WTC11 (cell line): ENCODE data around the gene SENP5. TPM values are rescaled to one million over a fixed set of nuclear protein-coding genes. Genes with fewer than 3 reads are reported as not detected.

ENCODE experiments used
- ATAC-seq: fragments of 200-7000 bp; cut with Tn5 transposase; 2 replicates; pipeline ENCODE4 v1.10.0; 2021; ENCODE audit warnings: mild to moderate bottlenecking, moderate library complexity
- CTCF ChIA-PET: fragments of 300-600 bp; sonication (Branson Sonifier 250); formaldehyde crosslinking; loops from one replicate; lab custom pipeline; 2021; ENCODE audit warnings: antibody characterized with exemption; lab: Charles Lee
- POLR2A ChIA-PET: fragments of 350-600 bp; sonication (Branson Sonifier 250); formaldehyde crosslinking; loops from one replicate; lab custom pipeline; 2021; ENCODE audit warnings: antibody characterized with exemption; lab: Charles Lee
- DNase-seq: peaks from one replicate; pipeline ENCODE4 v3.0.0; 2021; ENCODE audit warnings: low spot score
- H3K27ac Mint-ChIP-seq: 2 replicates; pipeline ENCODE4 v1.8.0; 2021; ENCODE audit warnings: mixed read lengths
- H3K27me3 Mint-ChIP-seq: 2 replicates; pipeline ENCODE4 v1.8.0; 2021; ENCODE audit warnings: low read depth, mild to moderate bottlenecking, moderate library complexity, mixed read lengths
- H3K36me3 Mint-ChIP-seq: 2 replicates; pipeline ENCODE4 v1.8.0; 2021; ENCODE audit warnings: mixed read lengths
- H3K4me1 Mint-ChIP-seq: 2 replicates; pipeline ENCODE4 v1.8.0; 2022; ENCODE audit warnings: mixed read lengths
- H3K4me3 Mint-ChIP-seq: 2 replicates; pipeline ENCODE4 v1.8.0; 2021; ENCODE audit warnings: mild to moderate bottlenecking, moderate library complexity, mixed read lengths
- H3K9me3 Mint-ChIP-seq: 2 replicates; pipeline ENCODE4 v1.8.0; 2021; ENCODE audit warnings: mixed read lengths
- CBFB ChIP-seq: sonication (generic); formaldehyde crosslinking; IDR thresholded peaks from 2 replicates; pipeline ENCODE4 v1.8.1; 2022; ENCODE audit warnings: mild to moderate bottlenecking, low read depth, missing genetic modification reagents
- GABPB1 ChIP-seq: sonication (generic); formaldehyde crosslinking; IDR thresholded peaks from 2 replicates; pipeline ENCODE4 v1.8.1; 2023; ENCODE audit warnings: mild to moderate bottlenecking, missing genetic modification reagents
- HMGA2 ChIP-seq: fragments of 250-450 bp; sonication (Bioruptor Pico); IDR thresholded peaks from 2 replicates; pipeline ENCODE4 v1.4.0; 2021; ENCODE audit warnings: mild to moderate bottlenecking, moderate library complexity
- JUN ChIP-seq: sonication (generic); formaldehyde crosslinking; IDR thresholded peaks from 2 replicates; pipeline ENCODE4 v1.8.0; 2023; ENCODE audit warnings: mild to moderate bottlenecking, missing genetic modification reagents
- MXD4 ChIP-seq: fragments of 250-450 bp; sonication (Bioruptor Pico); IDR thresholded peaks from 2 replicates; pipeline ENCODE4 v1.8.0; 2021; ENCODE audit warnings: mild to moderate bottlenecking, moderate library complexity, borderline replicate concordance
- NFE2L1 ChIP-seq: sonication (generic); formaldehyde crosslinking; IDR thresholded peaks from 2 replicates; pipeline ENCODE4 v1.8.1; 2023; ENCODE audit warnings: missing genetic modification reagents
- NFYB ChIP-seq: sonication (generic); formaldehyde crosslinking; conservative IDR thresholded peaks from 2 replicates; pipeline ENCODE4 v1.8.0; 2022; ENCODE audit warnings: low read depth, missing genetic modification reagents
- NR2C2 ChIP-seq: sonication (generic); formaldehyde crosslinking; IDR thresholded peaks from 2 replicates; pipeline ENCODE4 v1.8.0; 2022; ENCODE audit warnings: mild to moderate bottlenecking, missing genetic modification reagents
- OVOL2 ChIP-seq: fragments of 250-450 bp; sonication (Bioruptor Pico); IDR thresholded peaks from 2 replicates; pipeline ENCODE4 v1.9.0; 2021; ENCODE audit warnings: mild to moderate bottlenecking, borderline replicate concordance
- SMAD3 ChIP-seq: sonication (generic); formaldehyde crosslinking; IDR thresholded peaks from 2 replicates; pipeline ENCODE4 v1.8.0; 2022; ENCODE audit warnings: missing genetic modification reagents, mild to moderate bottlenecking, borderline replicate concordance
- SOX15 ChIP-seq: fragments of 250-450 bp; sonication (Bioruptor Pico); IDR thresholded peaks from 2 replicates; pipeline ENCODE4 v1.9.0; 2021; ENCODE audit warnings: mild to moderate bottlenecking
- TEAD1 ChIP-seq: sonication (generic); formaldehyde crosslinking; IDR thresholded peaks from 2 replicates; pipeline ENCODE4 v1.8.0; 2022; ENCODE audit warnings: mild to moderate bottlenecking, missing genetic modification reagents
- TEAD4 ChIP-seq: sonication (generic); formaldehyde crosslinking; IDR thresholded peaks from 2 replicates; pipeline ENCODE4 v1.8.0; 2022; ENCODE audit warnings: mild to moderate bottlenecking, missing genetic modification reagents
- ZNF121 ChIP-seq: sonication (generic); formaldehyde crosslinking; IDR thresholded peaks from 2 replicates; pipeline ENCODE4 v1.8.0; 2023; ENCODE audit warnings: missing genetic modification reagents
- ZNF219 ChIP-seq: sonication (generic); formaldehyde crosslinking; IDR thresholded peaks from 2 replicates; pipeline ENCODE4 v1.8.0; 2023; ENCODE audit warnings: missing genetic modification reagents, mild to moderate bottlenecking, borderline replicate concordance
- ZNF232 ChIP-seq: sonication (generic); formaldehyde crosslinking; IDR thresholded peaks from 2 replicates; pipeline ENCODE4 v1.8.0; 2022; ENCODE audit warnings: mild to moderate bottlenecking, missing genetic modification reagents
- total RNA-seq: library from RNA; stranded (reverse); gene quantifications from 3 replicates; pipeline ENCODE4 v1.2.3, GENCODE V29; 2021
- TF ChIP-seq, protein P1 (sequence below): sonication (generic); formaldehyde crosslinking; IDR thresholded peaks from 2 replicates; pipeline ENCODE4 v1.8.0; 2023; ENCODE audit warnings: missing genetic modification reagents
- TF ChIP-seq, protein P2 (sequence below): sonication (generic); formaldehyde crosslinking; IDR thresholded peaks from 2 replicates; pipeline ENCODE4 v1.8.1; 2022; ENCODE audit warnings: low read depth, mild to moderate bottlenecking, moderate library complexity, missing genetic modification reagents, borderline replicate concordance
- TF ChIP-seq, protein P3 (sequence below): sonication (generic); formaldehyde crosslinking; IDR thresholded peaks from 2 replicates; pipeline ENCODE4 v1.8.0; 2022; ENCODE audit warnings: mild to moderate bottlenecking, missing genetic modification reagents
- TF ChIP-seq, protein P4 (sequence below): sonication (generic); formaldehyde crosslinking; IDR thresholded peaks from 2 replicates; pipeline ENCODE4 v1.8.1; 2022; ENCODE audit warnings: missing genetic modification reagents, borderline replicate concordance
- TF ChIP-seq, protein P5 (sequence below): fragments of 250-450 bp; sonication (Bioruptor Pico); IDR thresholded peaks from 2 replicates; pipeline ENCODE4 v1.8.0; 2021; ENCODE audit warnings: mild to moderate bottlenecking
- TF ChIP-seq, protein P6 (sequence below): sonication (generic); formaldehyde crosslinking; IDR thresholded peaks from 2 replicates; pipeline ENCODE4 v1.8.1; 2022; ENCODE audit warnings: mild to moderate bottlenecking, missing genetic modification reagents, moderate library complexity, borderline replicate concordance

SENP5 gene
- total RNA-seq, 1 experiment from 2014 or later = 30.8 TPM

DNA sequence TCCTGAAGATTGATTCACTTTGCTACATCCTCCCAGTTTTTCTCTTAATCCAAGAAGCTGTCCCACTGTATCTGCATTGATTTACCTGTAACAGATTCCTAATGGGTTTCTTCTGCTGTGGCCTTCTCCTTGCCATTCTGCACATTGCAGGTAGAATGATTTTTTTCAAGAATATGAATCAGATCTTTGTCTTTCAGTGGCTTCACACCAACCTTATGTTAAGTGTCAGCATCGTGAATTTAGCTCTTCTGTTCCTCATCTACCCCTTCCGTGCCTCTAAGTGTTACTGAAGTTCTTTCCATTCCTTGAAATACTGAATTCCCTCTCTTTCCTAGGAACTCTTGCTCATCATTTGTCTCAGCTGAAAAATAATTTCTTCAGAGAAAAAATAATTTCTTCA is 7.5 kb downstream of the SENP5 start:
- H3K27ac Mint-ChIP-seq = no peak overlapping the region
- POLR2A ChIA-PET = no interaction called here
- no peak overlapping the region for H3K4me3 Mint-ChIP-seq

DNA sequence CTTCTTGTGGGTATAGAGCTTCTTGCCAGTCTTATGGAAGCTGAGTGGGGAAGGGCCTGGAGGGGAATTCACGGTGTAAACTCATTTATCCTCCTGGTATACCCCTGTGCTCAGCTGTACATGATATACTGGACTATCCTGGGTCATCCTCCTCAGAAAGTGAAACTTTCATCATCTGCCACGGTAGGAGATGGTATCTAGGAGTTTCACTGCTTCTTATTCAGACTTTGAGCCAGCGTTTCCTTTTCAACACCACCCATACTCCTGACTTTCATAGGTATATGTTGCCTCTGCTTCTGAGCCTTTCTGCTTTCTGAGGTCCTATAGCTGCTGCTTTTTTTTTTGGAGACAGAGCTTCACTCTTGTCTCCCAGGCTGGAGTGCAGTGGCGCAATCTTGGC is 15.6 kb downstream of the SENP5 start:
- no peak overlapping the region for H3K27ac Mint-ChIP-seq
- ChIA-PET POLR2A (no interaction called here), CTCF (no interaction called here)
- no peak overlapping the region for H3K4me3 Mint-ChIP-seq
- DNase-seq = no peak
- peaks cover 15% of the 10 kb centered on the region for H3K36me3 Mint-ChIP-seq
- no peaks in the 10 kb centered on the region for H3K27me3 Mint-ChIP-seq
- no peaks in the 10 kb centered on the region for H3K4me1 Mint-ChIP-seq
- no peak for ATAC-seq
- TF ChIP-seq ZNF232 (CRISPR knock-in tag) (no peak), TEAD1 (CRISPR knock-in tag) (no peak), TEAD4 (CRISPR knock-in tag) (no peak), CBFB (CRISPR knock-in tag) (no peak), NFYB (CRISPR knock-in tag) (no peak), NR2C2 (CRISPR knock-in tag) (no peak), HMGA2 (no peak), OVOL2 (CRISPR knock-in tag) (no peak), SOX15 (CRISPR knock-in tag) (no peak), NFE2L1 (CRISPR knock-in tag) (no peak), SMAD3 (CRISPR knock-in tag) (no peak), JUN (CRISPR knock-in tag) (no peak)
- TF ChIP-seq, protein P1, sequence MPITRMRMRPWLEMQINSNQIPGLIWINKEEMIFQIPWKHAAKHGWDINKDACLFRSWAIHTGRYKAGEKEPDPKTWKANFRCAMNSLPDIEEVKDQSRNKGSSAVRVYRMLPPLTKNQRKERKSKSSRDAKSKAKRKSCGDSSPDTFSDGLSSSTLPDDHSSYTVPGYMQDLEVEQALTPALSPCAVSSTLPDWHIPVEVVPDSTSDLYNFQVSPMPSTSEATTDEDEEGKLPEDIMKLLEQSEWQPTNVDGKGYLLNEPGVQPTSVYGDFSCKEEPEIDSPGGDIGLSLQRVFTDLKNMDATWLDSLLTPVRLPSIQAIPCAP = no peak
- TF ChIP-seq, protein P2, sequence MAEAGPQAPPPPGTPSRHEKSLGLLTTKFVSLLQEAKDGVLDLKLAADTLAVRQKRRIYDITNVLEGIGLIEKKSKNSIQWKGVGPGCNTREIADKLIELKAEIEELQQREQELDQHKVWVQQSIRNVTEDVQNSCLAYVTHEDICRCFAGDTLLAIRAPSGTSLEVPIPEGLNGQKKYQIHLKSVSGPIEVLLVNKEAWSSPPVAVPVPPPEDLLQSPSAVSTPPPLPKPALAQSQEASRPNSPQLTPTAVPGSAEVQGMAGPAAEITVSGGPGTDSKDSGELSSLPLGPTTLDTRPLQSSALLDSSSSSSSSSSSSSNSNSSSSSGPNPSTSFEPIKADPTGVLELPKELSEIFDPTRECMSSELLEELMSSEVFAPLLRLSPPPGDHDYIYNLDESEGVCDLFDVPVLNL (CRISPR knock-in tag) = no peak
- H3K9me3 Mint-ChIP-seq = no peaks in the 10 kb centered on the region

More for the DNA sequence above, 7.5 kb downstream of the SENP5 start:
- H3K36me3 Mint-ChIP-seq = 0 out of 2 replicates have a peak, but pooled peaks cover 3% of the 10 kb centered on the region
- ATAC-seq = no peak
- no peaks in the 10 kb centered on the region for H3K27me3 Mint-ChIP-seq
- CTCF ChIA-PET = interaction anchor here (1.4 kb wide), 1 partner anchor 266 kb away, joined by 3 read pairs; no protein-coding TSS in a partner anchor
- H3K4me1 Mint-ChIP-seq = peaks cover 2% of the 10 kb centered on the region; the same call in 1 of the 2 replicates
- no peak for DNase-seq
- no peaks in the 10 kb centered on the region for H3K9me3 Mint-ChIP-seq
- TF ChIP-seq CBFB (CRISPR knock-in tag) (no peak), ZNF219 (CRISPR knock-in tag) (no peak), GABPB1 (CRISPR knock-in tag) (no peak), SOX15 (CRISPR knock-in tag) (no peak), ZNF121 (CRISPR knock-in tag) (no peak), MXD4 (CRISPR knock-in tag) (no peak)
- TF ChIP-seq, protein P3, sequence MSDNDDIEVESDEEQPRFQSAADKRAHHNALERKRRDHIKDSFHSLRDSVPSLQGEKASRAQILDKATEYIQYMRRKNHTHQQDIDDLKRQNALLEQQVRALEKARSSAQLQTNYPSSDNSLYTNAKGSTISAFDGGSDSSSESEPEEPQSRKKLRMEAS (CRISPR knock-in tag) = no peak
- TF ChIP-seq, protein P4, sequence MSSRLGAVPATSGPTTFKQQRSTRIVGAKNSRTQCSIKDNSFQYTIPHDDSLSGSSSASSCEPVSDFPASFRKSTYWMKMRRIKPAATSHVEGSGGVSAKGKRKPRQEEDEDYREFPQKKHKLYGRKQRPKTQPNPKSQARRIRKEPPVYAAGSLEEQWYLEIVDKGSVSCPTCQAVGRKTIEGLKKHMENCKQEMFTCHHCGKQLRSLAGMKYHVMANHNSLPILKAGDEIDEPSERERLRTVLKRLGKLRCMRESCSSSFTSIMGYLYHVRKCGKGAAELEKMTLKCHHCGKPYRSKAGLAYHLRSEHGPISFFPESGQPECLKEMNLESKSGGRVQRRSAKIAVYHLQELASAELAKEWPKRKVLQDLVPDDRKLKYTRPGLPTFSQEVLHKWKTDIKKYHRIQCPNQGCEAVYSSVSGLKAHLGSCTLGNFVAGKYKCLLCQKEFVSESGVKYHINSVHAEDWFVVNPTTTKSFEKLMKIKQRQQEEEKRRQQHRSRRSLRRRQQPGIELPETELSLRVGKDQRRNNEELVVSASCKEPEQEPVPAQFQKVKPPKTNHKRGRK (CRISPR knock-in tag) = no peak
- TF ChIP-seq, protein P5, sequence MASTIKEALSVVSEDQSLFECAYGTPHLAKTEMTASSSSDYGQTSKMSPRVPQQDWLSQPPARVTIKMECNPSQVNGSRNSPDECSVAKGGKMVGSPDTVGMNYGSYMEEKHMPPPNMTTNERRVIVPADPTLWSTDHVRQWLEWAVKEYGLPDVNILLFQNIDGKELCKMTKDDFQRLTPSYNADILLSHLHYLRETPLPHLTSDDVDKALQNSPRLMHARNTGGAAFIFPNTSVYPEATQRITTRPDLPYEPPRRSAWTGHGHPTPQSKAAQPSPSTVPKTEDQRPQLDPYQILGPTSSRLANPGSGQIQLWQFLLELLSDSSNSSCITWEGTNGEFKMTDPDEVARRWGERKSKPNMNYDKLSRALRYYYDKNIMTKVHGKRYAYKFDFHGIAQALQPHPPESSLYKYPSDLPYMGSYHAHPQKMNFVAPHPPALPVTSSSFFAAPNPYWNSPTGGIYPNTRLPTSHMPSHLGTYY = no peak
- TF ChIP-seq, protein P6, sequence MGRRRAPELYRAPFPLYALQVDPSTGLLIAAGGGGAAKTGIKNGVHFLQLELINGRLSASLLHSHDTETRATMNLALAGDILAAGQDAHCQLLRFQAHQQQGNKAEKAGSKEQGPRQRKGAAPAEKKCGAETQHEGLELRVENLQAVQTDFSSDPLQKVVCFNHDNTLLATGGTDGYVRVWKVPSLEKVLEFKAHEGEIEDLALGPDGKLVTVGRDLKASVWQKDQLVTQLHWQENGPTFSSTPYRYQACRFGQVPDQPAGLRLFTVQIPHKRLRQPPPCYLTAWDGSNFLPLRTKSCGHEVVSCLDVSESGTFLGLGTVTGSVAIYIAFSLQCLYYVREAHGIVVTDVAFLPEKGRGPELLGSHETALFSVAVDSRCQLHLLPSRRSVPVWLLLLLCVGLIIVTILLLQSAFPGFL (CRISPR knock-in tag) = no peak
